ENCODE results near the gene SORBS1.

Gene SORBS1

GRCh38 chr10:95538412-95538811 lies 22.8 kb downstream of the SORBS1 start:
- no peak for DNase-seq

- DNase-seq: no peak
These were observed 23.6 kb downstream of the SORBS1 start for GRCh38 chr10:95537542-95537927.

GRCh38 chr10:95536894-95537541 lies 24.2 kb downstream of the SORBS1 start:
- DNase-seq: no peak

- DNase-seq: no peak
These were observed 25.2 kb downstream of the SORBS1 start for GRCh38 chr10:95536017-95536416.

GRCh38 chr10:95535526-95535925 lies 25.6 kb downstream of the SORBS1 start:
- no peak for DNase-seq

- no peak for DNase-seq
These were observed 27.6 kb downstream of the SORBS1 start for GRCh38 chr10:95533590-95533989.

- DNase-seq: no peak
These were observed 28.6 kb downstream of the SORBS1 start for GRCh38 chr10:95532536-95532935.

- DNase-seq: no peak
These were observed 29.2 kb downstream of the SORBS1 start for GRCh38 chr10:95531994-95532399.

- no peak for DNase-seq
These were observed 29.9 kb downstream of the SORBS1 start for GRCh38 chr10:95531058-95531809.

GRCh38 chr10:95530561-95530960 lies 30.6 kb downstream of the SORBS1 start:
- no peak for DNase-seq

GRCh38 chr10:95530029-95530428 lies 31.1 kb downstream of the SORBS1 start:
- no peak for DNase-seq

GRCh38 chr10:95526044-95526443 lies 35.1 kb downstream of the SORBS1 start:
- DNase-seq: no peak

GRCh38 chr10:95525033-95525418 lies 36.1 kb downstream of the SORBS1 start:
- no peak for DNase-seq

- no peak for DNase-seq
These were observed 36.7 kb downstream of the SORBS1 start for GRCh38 chr10:95524358-95525032.

- DNase-seq: no peak
These were observed 39.1 kb downstream of the SORBS1 start for GRCh38 chr10:95522117-95522516.

- no peak for DNase-seq
These were observed 40.6 kb downstream of the SORBS1 start for GRCh38 chr10:95520617-95521016.

- DNase-seq: no peak
These were observed 42.4 kb downstream of the SORBS1 start for GRCh38 chr10:95518455-95519452.

GRCh38 chr10:95517536-95518454 lies 43.4 kb downstream of the SORBS1 start:
- DNase-seq: no peak

- no peak for DNase-seq
These were observed 44.3 kb downstream of the SORBS1 start for GRCh38 chr10:95516774-95517373.

- no peak for DNase-seq
These were observed 47.2 kb downstream of the SORBS1 start for GRCh38 chr10:95513941-95514392.

GRCh38 chr10:95513008-95513589 lies 48.1 kb downstream of the SORBS1 start:
- no peak for DNase-seq
